ENCODE results near the gene STX1A.

The STX1A gene

DNA sequence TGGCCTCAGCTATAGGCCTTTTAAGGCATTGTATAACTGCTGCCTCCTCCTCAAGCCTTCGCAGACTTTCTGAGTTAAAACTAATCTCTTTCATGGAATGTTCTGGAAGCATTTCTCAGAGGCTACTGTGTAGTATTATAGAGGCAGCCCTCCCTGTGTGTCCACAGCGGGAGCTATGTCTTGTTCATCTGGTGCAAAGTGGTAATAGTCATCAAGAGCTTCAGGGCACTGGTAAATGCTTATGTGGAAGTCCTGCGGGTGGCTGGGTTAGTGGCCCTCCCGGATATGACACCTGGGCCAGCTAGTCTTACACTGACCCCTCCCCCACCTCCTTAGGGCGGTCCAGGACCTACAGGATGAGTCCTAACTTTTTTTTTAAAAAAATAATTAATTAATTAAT lies 21.3 kb upstream of the STX1A start:
- no peak overlapping the region for H3K4me3 ChIP-seq (replicated peaks; ENCODE audit: low read depth, low read length)
- no peak for TF ChIP-seq CTCF (IDR thresholded peaks at IDR 0.05; ENCODE audit: low read depth, low read length, missing control alignments)
- DNase-seq (ENCODE audit: extremely low read depth, low read depth): no peak

- no peak for DNase-seq (ENCODE audit: extremely low read depth, low read depth)
- no peak overlapping the region for H3K4me3 ChIP-seq (replicated peaks; ENCODE audit: low read depth, low read length)
- no peak for TF ChIP-seq CTCF (IDR thresholded peaks at IDR 0.05; ENCODE audit: low read depth, low read length, missing control alignments)
These were observed 20.7 kb upstream of the STX1A start for GRCh38 chr7:73740212-73740611.

DNA sequence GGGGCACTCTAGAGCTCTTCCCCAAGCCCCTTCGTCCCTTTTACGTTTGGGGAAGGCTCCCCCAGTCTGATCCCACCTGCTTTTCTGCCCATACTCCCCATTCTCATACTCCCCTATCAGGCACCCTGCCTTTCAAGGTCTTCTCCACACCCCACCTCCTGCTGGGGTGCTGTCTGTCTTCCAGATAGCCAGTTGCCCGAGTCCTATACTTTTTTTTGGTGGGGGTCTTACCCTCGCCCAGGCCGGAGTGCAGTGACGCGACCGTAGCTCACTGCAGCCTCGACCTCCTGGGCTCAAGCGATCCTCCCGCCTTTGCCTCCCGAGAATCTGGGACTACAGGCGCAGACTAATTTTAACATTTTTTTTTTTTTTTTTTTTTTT lies 19.9 kb upstream of the STX1A start:
- DNase-seq (ENCODE audit: extremely low read depth, low read depth): no peak
- H3K4me3 ChIP-seq (replicated peaks; ENCODE audit: low read depth, low read length): peak overlapping the region; percentile 84
- TF ChIP-seq CTCF (IDR thresholded peaks at IDR 0.05; ENCODE audit: low read depth, low read length, missing control alignments): no peak

GRCh38 chr7:73738612-73739386 lies 19.3 kb upstream of the STX1A start, which contains the start of gene ABHD11:
TSS of gene ABHD11 (minus strand) at chr7:73738802. CDS start at chr7:73738770, 32 bp downstream.
- DNase-seq (ENCODE audit: extremely low read depth, low read depth): peak; percentile 84
- H3K4me3 ChIP-seq (replicated peaks; ENCODE audit: low read depth, low read length): peak within 1 kb of the TSS; percentile 84
- no peak for TF ChIP-seq CTCF (IDR thresholded peaks at IDR 0.05; ENCODE audit: low read depth, low read length, missing control alignments)

DNA sequence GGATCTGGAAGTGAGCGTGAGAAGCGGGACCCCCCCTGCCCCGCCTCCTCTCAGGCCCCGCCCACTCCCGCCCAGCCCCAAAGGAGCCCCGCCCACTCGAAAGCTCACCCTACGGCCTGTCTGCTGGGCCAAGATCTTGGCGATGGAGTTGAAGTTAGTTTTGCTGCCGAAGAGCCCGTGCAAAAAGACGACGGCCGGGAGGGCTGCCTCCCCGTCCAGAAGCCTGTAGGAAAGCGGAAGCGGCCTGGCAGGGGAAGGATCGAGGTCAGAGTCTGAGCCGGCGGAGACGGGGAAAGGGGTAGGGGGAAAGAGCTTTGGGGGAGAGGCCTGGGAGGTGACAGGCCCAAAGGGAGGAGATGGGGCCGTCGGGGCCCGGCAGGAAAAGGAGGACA lies 18.7 kb upstream of the STX1A start:
- peak overlapping the region; percentile 84 for H3K4me3 ChIP-seq (replicated peaks; ENCODE audit: low read depth, low read length)
- TF ChIP-seq CTCF (IDR thresholded peaks at IDR 0.05; ENCODE audit: low read depth, low read length, missing control alignments): no peak
- DNase-seq (ENCODE audit: extremely low read depth, low read depth): no peak

GRCh38 chr7:73737491-73738219 lies 18.2 kb upstream of the STX1A start:
- TF ChIP-seq CTCF (IDR thresholded peaks at IDR 0.05; ENCODE audit: low read depth, low read length, missing control alignments): no peak
- peak overlapping the region; percentile 84 for H3K4me3 ChIP-seq (replicated peaks; ENCODE audit: low read depth, low read length)
- no peak for DNase-seq (ENCODE audit: extremely low read depth, low read depth)

Measured in HFF-Myc (cell line).